MM.1S (cell line): ENCODE results near the gene BAIAP2L2.

Source experiments
- DNase-seq: peaks from one replicate; pipeline ENCODE4 v3.0.0-alpha.2; 2015
- H2AFZ ChIP-seq: fragments of 300-600 bp; sonication (generic); 2 replicates; pipeline ENCODE4 v1.6.0; 2016; ENCODE audit warnings: antibody characterized with exemption, low read length
- H3F3A ChIP-seq: fragments of 300-600 bp; sonication (generic); 2 replicates; pipeline ENCODE4 v1.6.1; 2016; ENCODE audit warnings: mild to moderate bottlenecking, antibody characterized with exemption, low read length, moderate library complexity, mixed read lengths; ENCODE audit not compliant: insufficient read depth
- H3K27ac ChIP-seq: fragments of 300-600 bp; sonication (generic); 2 replicates; pipeline ENCODE4 v1.5.1; 2016; ENCODE audit warnings: mild to moderate bottlenecking, low read length
- H3K27me3 ChIP-seq: fragments of 300-600 bp; sonication (generic); replicated peaks from 2 replicates; pipeline ENCODE4 v1.6.0; 2016; ENCODE audit warnings: low read length; ENCODE audit not compliant: insufficient read depth
- H3K36me3 ChIP-seq: fragments of 300-600 bp; sonication (generic); replicated peaks from 2 replicates; pipeline ENCODE4 v1.6.1; 2016; ENCODE audit warnings: mild to moderate bottlenecking, low read length, mixed read lengths; ENCODE audit not compliant: insufficient read depth
- H3K4me1 ChIP-seq: fragments of 300-600 bp; sonication (generic); 2 replicates; pipeline ENCODE4 v1.6.1; 2016; ENCODE audit warnings: low read length, mixed read lengths
- H3K4me2 ChIP-seq: fragments of 300-600 bp; sonication (generic); 2 replicates; pipeline ENCODE4 v1.6.0; 2016; ENCODE audit warnings: low read depth, low read length
- H3K4me3 ChIP-seq: fragments of 300-600 bp; sonication (generic); 2 replicates; pipeline ENCODE4 v1.5.1; 2016; ENCODE audit warnings: low read length, mixed read lengths
- H3K79me2 ChIP-seq: fragments of 300-600 bp; sonication (generic); 2 replicates; pipeline ENCODE4 v1.6.1; 2016; ENCODE audit warnings: mixed run types, low read length, mixed read lengths
- H3K9ac ChIP-seq: fragments of 300-600 bp; sonication (generic); 2 replicates; pipeline ENCODE4 v1.6.1; 2016; ENCODE audit warnings: low read length, mixed read lengths
- H3K9me2 ChIP-seq: fragments of 300-600 bp; sonication (generic); replicated peaks from 2 replicates; pipeline ENCODE4 v1.6.1; 2016; ENCODE audit warnings: mild to moderate bottlenecking, low read length, mixed read lengths; ENCODE audit not compliant: insufficient read depth
- H3K9me3 ChIP-seq: fragments of 300-600 bp; sonication (generic); replicated peaks from 2 replicates; pipeline ENCODE4 v1.6.1; 2016; ENCODE audit warnings: mild to moderate bottlenecking, low read length, mixed read lengths; ENCODE audit not compliant: insufficient read depth
- H4K20me1 ChIP-seq: fragments of 300-600 bp; sonication (generic); 2 replicates; pipeline ENCODE4 v1.6.1; 2016; ENCODE audit warnings: mild to moderate bottlenecking, low read length, moderate library complexity, mixed read lengths; ENCODE audit not compliant: insufficient read depth
- CTCF ChIP-seq: fragments of 300-600 bp; sonication (generic); IDR thresholded peaks from 2 replicates; pipeline ENCODE4 v1.5.1; 2016; ENCODE audit warnings: antibody characterized with exemption, low read length, mixed read lengths
- EZH2 ChIP-seq: fragments of 300-600 bp; sonication (generic); optimal IDR thresholded peaks from 2 replicates; pipeline ENCODE3; 2017; ENCODE audit warnings: low read depth, mild to moderate bottlenecking, antibody characterized with exemption, low read length, mixed read lengths
- EZH2phosphoT487 ChIP-seq: fragments of 300-600 bp; sonication (generic); IDR thresholded peaks from 2 replicates; pipeline ENCODE4 v1.6.1; 2018; ENCODE audit warnings: antibody characterized with exemption, low read length

Gene BAIAP2L2

GRCh38 chr22:38104084-38104483 lies 6.4 kb downstream of the BAIAP2L2 start:
- Histone ChIP-seq H3K79me2 (no peaks in the 10 kb centered on the region), H3K36me3 (no peaks in the 10 kb centered on the region), H3K27ac (no peak overlapping the region), H3K9me2 (no peaks in the 10 kb centered on the region), H3K4me3 (no peak overlapping the region), H4K20me1 (no peaks in the 10 kb centered on the region), H3K4me2 (no peak overlapping the region), H3K4me1 (peaks cover 7% of the 10 kb centered on the region), H3K9me3 (no peaks in the 10 kb centered on the region), H2AFZ (no peak overlapping the region), H3F3A (peaks cover 8% of the 10 kb centered on the region), H3K27me3 (no peaks in the 10 kb centered on the region), H3K9ac (no peak overlapping the region)
- peak; percentile 15 for DNase-seq
- TF ChIP-seq EZH2 (no peak), EZH2phosphoT487 (no peak), CTCF (peak; percentile 27)

GRCh38 chr22:38103641-38104040 lies 6.8 kb downstream of the BAIAP2L2 start:
- Histone ChIP-seq H3K36me3 (no peaks in the 10 kb centered on the region), H3K4me1 (peaks cover 7% of the 10 kb centered on the region), H3K9me3 (no peaks in the 10 kb centered on the region), H4K20me1 (no peaks in the 10 kb centered on the region), H3K27me3 (no peaks in the 10 kb centered on the region), H3K4me3 (no peak overlapping the region), H3K79me2 (no peaks in the 10 kb centered on the region), H3K27ac (no peak overlapping the region), H3K4me2 (no peak overlapping the region), H3K9me2 (no peaks in the 10 kb centered on the region), H2AFZ (no peak overlapping the region), H3K9ac (no peak overlapping the region), H3F3A (peaks cover 8% of the 10 kb centered on the region)
- TF ChIP-seq CTCF, result no peak
- TF ChIP-seq EZH2, result no peak
- no peak for TF ChIP-seq EZH2phosphoT487
- no peak for DNase-seq

- Histone ChIP-seq H3K9ac (no peak overlapping the region), H3K9me2 (no peaks in the 10 kb centered on the region), H3K36me3 (no peaks in the 10 kb centered on the region), H3K27ac (no peak overlapping the region), H3K4me2 (no peak overlapping the region), H3K27me3 (no peaks in the 10 kb centered on the region), H4K20me1 (no peaks in the 10 kb centered on the region), H3K9me3 (no peaks in the 10 kb centered on the region), H3F3A (no peaks in the 10 kb centered on the region), H3K4me3 (no peak overlapping the region), H2AFZ (no peak overlapping the region), H3K4me1 (no peaks in the 10 kb centered on the region), H3K79me2 (no peaks in the 10 kb centered on the region)
- TF ChIP-seq EZH2phosphoT487 (no peak), EZH2 (no peak), CTCF (no peak)
- DNase-seq, result no peak
These were observed 11.9 kb downstream of the BAIAP2L2 start for GRCh38 chr22:38098410-38099249.
